Vagina (tissue), 2 donors: Measurements from ENCODE around the gene SCCPDH. TPM values are rescaled to one million over a fixed set of nuclear protein-coding genes. Genes with fewer than 3 reads are reported as not detected.
"Not testable (repeated sequence)": the region's sequence is repeated elsewhere in the genome, so short reads cannot be mapped to it uniquely, and the experiment has no call there.

Experiments used
- DNase-seq, 2 donors: peaks; one replicate each; pipeline ENCODE4 v3.0.0-alpha.2; 2017; ENCODE audit errors: extremely low spot score in 2 of 2
- H3K27ac ChIP-seq: fragments of 200-600 bp; sonication (generic); one replicate; pipeline ENCODE4 v1.5.1; 2019
- H3K27me3 ChIP-seq: fragments of 200-600 bp; sonication (generic); one replicate; pipeline ENCODE4 v1.5.1; 2019
- H3K36me3 ChIP-seq, 2 donors: fragments of 200-600 bp; sonication (generic); one replicate each; pipeline ENCODE4 v1.5.1; 2017 to 2019
- H3K4me1 ChIP-seq: fragments of 200-600 bp; sonication (generic); one replicate; pipeline ENCODE4 v1.5.1; 2019
- H3K4me3 ChIP-seq, 2 donors: fragments of 200-600 bp; sonication (generic); 1 replicate in 1 of 2; 2 replicates in 1 of 2; pipeline ENCODE4 v1.5.1; 2016 to 2019
- H3K9me3 ChIP-seq: fragments of 200-600 bp; sonication (generic); one replicate; pipeline ENCODE4 v1.5.1; 2019
- CTCF ChIP-seq, 3 experiments: fragments of 450-650 bp in 2 of 3; fragments of 200-600 bp in 1 of 3; sonication (generic) in 1 of 3; IDR thresholded peaks; one replicate each; pipeline ENCODE4 v1.5.1; 2017 to 2019; ENCODE audit warnings: antibody characterized with exemption in 3 of 3, mild to moderate bottlenecking in 2 of 3, moderate library complexity in 2 of 3
- POLR2A ChIP-seq, 2 donors: fragments of 450-650 bp; IDR thresholded peaks; one replicate each; pipeline ENCODE4 v1.6.1; 2017; ENCODE audit warnings: antibody characterized with exemption in 2 of 2, mild to moderate bottlenecking in 2 of 2, moderate library complexity in 2 of 2
- POLR2AphosphoS5 ChIP-seq, 2 donors: sonication (generic); formaldehyde crosslinking; IDR thresholded peaks; one replicate each; pipeline ENCODE4 v1.9.0; 2017; ENCODE audit warnings: antibody characterized with exemption in 2 of 2, mild to moderate bottlenecking in 2 of 2, low read depth in 1 of 2; ENCODE audit not compliant: insufficient read depth in 1 of 2
- intact Hi-C: fragments of 100-400 bp; cut with DNase I; formaldehyde crosslinking; loops from one replicate; pipeline ENCODE4 v1.15.1; 2023
- total RNA-seq: library from RNA; depleted of rRNA; stranded (reverse); fragments of >200 nt; gene quantifications from one replicate; pipeline ENCODE4 v1.2.3, GENCODE V29; 2016

The SCCPDH gene
- total RNA-seq, 1 donor from 2014 or later = 18.2 TPM

DNA sequence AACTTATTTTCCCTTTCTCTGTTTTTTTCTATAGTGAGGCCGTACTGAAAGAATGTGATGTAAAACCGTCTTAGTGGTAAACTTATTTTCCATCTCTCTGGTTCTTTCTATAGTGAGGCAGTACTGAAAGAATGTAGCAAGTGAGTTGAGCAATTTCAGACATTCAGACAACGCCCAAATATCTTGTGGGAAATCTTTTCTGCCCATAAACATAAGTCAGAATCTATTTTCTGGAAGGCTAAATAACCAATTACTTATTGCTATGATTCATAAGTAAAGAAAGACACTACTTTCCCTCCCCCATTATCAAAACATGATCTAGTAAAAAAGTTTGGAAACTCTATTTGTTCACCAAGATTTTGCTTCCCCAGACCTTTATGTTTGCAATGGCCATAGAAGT lies 18.8 kb upstream of the SCCPDH start:
- no peak for DNase-seq
- intact Hi-C loops = no loop called here

DNA sequence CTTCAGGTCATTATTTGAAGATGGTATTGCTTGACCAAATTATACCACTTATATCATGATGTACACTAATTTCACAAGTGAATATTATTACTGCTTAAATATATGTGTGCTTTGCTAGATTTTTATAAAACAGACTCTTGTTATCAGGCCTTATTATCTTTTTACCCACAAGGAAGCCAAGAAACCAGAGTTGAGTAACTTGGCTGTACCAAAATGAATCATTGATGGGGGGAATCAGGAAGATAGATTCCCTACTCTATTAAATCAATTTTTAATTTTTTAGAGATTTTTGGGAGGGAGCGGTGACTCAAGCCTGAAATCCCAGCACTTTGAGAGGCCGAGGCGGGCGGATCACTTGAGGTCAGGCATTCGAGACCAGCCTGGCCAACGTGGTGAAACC lies 16.0 kb upstream of the SCCPDH start:
- no peak overlapping the region for H3K27ac ChIP-seq
- intact Hi-C loops = no loop called here
- no peak for TF ChIP-seq CTCF (IDR thresholded peaks at IDR 0.05)
- TF ChIP-seq POLR2A (IDR thresholded peaks at IDR 0.05) = no peak
- no peak for TF ChIP-seq POLR2AphosphoS5 (IDR thresholded peaks at IDR 0.05; ENCODE audit: insufficient read depth in 1 of 2, low read depth in 1 of 2)
- DNase-seq = no peak
- H3K4me1 ChIP-seq = no peaks in the 10 kb centered on the region
- H3K36me3 ChIP-seq = no peaks in the 10 kb centered on the region
- no peaks in the 10 kb centered on the region for H3K9me3 ChIP-seq
- no peaks in the 10 kb centered on the region for H3K27me3 ChIP-seq
- H3K4me3 ChIP-seq = no peak overlapping the region

More for the DNA sequence above, 18.8 kb upstream of the SCCPDH start:
- no peaks in the 10 kb centered on the region for H3K4me1 ChIP-seq
- H3K9me3 ChIP-seq = no peaks in the 10 kb centered on the region
- H3K4me3 ChIP-seq = no peak overlapping the region
- no peaks in the 10 kb centered on the region for H3K27me3 ChIP-seq
- TF ChIP-seq POLR2A (IDR thresholded peaks at IDR 0.05) (no peak), CTCF (IDR thresholded peaks at IDR 0.05) (no peak), POLR2AphosphoS5 (IDR thresholded peaks at IDR 0.05; ENCODE audit: insufficient read depth in 1 of 2, low read depth in 1 of 2) (no peak)
- H3K27ac ChIP-seq = no peak overlapping the region
- H3K36me3 ChIP-seq = no peaks in the 10 kb centered on the region

GRCh38 chr1:246709196-246709595 lies 15.0 kb upstream of the SCCPDH start:
- Histone ChIP-seq H3K4me3 (no peak overlapping the region), H3K36me3 (no peaks in the 10 kb centered on the region)
- intact Hi-C loops = no loop called here

GRCh38 chr1:246709835-246710234 lies 14.4 kb upstream of the SCCPDH start:
- Histone ChIP-seq H3K4me3 (no peak overlapping the region), H3K36me3 (no peaks in the 10 kb centered on the region), H3K27ac (no peak overlapping the region), H3K4me1 (no peaks in the 10 kb centered on the region), H3K27me3 (no peaks in the 10 kb centered on the region), H3K9me3 (no peaks in the 10 kb centered on the region)
- TF ChIP-seq CTCF (IDR thresholded peaks at IDR 0.05) (no peak), POLR2A (IDR thresholded peaks at IDR 0.05) (no peak), POLR2AphosphoS5 (IDR thresholded peaks at IDR 0.05; ENCODE audit: insufficient read depth in 1 of 2, low read depth in 1 of 2) (no peak)
- intact Hi-C loops = no loop called here
- no peak for DNase-seq

More at GRCh38 chr1:246709196-246709595, 15.0 kb upstream of the SCCPDH start:
- no peak overlapping the region for H3K27ac ChIP-seq
- no peak for TF ChIP-seq POLR2AphosphoS5 (IDR thresholded peaks at IDR 0.05; ENCODE audit: insufficient read depth in 1 of 2, low read depth in 1 of 2)
- TF ChIP-seq CTCF (IDR thresholded peaks at IDR 0.05) = no peak
- no peak for TF ChIP-seq POLR2A (IDR thresholded peaks at IDR 0.05)
- no peak for DNase-seq
- H3K27me3 ChIP-seq = no peaks in the 10 kb centered on the region
- H3K4me1 ChIP-seq = no peaks in the 10 kb centered on the region
- no peaks in the 10 kb centered on the region for H3K9me3 ChIP-seq

GRCh38 chr1:246711548-246712003 lies 12.6 kb upstream of the SCCPDH start:
- H3K27me3 ChIP-seq = no peaks in the 10 kb centered on the region

DNA sequence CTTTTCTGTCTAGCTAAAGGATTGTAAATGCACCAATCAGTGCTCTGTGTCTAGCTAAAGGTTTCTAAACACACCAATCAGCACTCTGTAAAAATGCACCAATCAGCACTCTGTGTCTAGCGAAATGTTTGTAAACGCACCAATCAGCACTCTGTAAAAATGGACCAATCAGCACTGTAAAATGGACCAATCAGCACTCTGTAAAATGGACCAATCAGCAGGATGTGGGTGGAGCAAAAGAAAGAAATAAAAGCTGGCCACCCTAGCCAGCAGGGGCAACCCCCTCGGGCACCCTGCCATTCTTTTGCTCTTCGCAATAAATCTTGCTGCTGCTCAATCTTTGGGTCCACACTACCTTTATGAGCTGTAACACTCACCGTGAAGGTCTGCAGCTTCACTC lies 11.8 kb upstream of the SCCPDH start:
- H3K36me3 ChIP-seq, intact Hi-C loops, DNase-seq, H3K4me3 ChIP-seq, H3K4me1 ChIP-seq, H3K27me3 ChIP-seq, H3K27ac ChIP-seq, H3K9me3 ChIP-seq: not testable (repeated sequence)

More at GRCh38 chr1:246711548-246712003, 12.6 kb upstream of the SCCPDH start:
- Histone ChIP-seq H3K4me3 (no peak overlapping the region), H3K36me3 (no peaks in the 10 kb centered on the region), H3K27ac (no peak overlapping the region), H3K9me3 (no peaks in the 10 kb centered on the region), H3K4me1 (no peaks in the 10 kb centered on the region)
- DNase-seq = no peak
- intact Hi-C loops = no loop called here
- TF ChIP-seq POLR2A (IDR thresholded peaks at IDR 0.05) = no peak
- TF ChIP-seq CTCF (IDR thresholded peaks at IDR 0.05) = no peak
- TF ChIP-seq POLR2AphosphoS5 (IDR thresholded peaks at IDR 0.05; ENCODE audit: insufficient read depth in 1 of 2, low read depth in 1 of 2) = no peak

DNA sequence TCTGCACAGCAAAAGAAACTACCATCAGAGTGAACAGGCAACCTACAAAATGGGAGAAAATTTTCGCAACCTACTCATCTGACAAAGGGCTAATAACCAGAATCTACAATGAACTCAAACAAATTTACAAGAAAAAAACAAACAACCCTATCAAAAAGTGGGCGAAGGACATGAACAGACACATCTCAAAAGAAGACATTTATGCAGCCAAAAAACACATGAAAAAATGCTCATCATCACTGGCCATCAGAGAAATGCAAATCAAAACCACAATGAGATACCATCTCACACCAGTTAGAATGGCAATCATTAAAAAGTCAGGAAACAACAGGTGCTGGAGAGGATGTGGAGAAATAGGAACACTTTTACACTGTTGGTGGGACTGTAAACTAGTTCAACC lies 4.8 kb upstream of the SCCPDH start:
- intact Hi-C loops, H3K27me3 ChIP-seq, DNase-seq, H3K36me3 ChIP-seq, H3K27ac ChIP-seq, H3K4me3 ChIP-seq, H3K9me3 ChIP-seq, H3K4me1 ChIP-seq: not testable (repeated sequence)

DNA sequence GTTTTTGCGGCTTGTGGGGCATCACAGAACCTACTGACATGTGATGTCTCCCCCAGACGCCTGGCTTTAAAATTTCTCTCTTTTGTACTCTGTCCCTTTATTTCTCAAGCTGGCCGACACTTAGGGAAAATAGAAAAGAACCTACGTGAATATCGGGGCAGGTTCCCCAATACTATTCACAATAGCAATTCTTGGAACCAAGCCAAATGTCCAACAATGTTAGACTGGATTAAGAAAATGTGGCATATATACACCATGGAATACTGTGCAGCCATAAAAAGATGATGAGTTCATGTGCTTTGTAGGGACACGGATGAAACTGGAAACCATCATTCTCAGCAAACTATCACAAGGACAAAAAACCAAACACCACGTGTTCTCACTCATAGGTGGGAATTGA lies 3.4 kb upstream of the SCCPDH start:
- H3K27me3 ChIP-seq, H3K4me3 ChIP-seq, intact Hi-C loops, H3K9me3 ChIP-seq, H3K36me3 ChIP-seq, H3K4me1 ChIP-seq, DNase-seq, H3K27ac ChIP-seq: not testable (repeated sequence)
